DOHH2 (cell line): ENCODE data around the gene AKAP13.

Experiments
- EZH2phosphoT487 ChIP-seq: fragments of 200-600 bp; sonication (generic); IDR thresholded peaks from 2 replicates; pipeline ENCODE4 v1.6.1; 2017; ENCODE audit warnings: borderline replicate concordance, mild to moderate bottlenecking, antibody characterized with exemption, low read length, moderate library complexity, mixed read lengths
- TF ChIP-seq, protein P1 (sequence below): fragments of 200-600 bp; sonication (generic); IDR thresholded peaks from one replicate; pipeline ENCODE4 v1.5.1; 2014; ENCODE audit warnings: antibody characterized with exemption, mild to moderate bottlenecking, low read depth, low read length; ENCODE audit not compliant: poor library complexity, severe bottlenecking

- TF ChIP-seq, protein P1, sequence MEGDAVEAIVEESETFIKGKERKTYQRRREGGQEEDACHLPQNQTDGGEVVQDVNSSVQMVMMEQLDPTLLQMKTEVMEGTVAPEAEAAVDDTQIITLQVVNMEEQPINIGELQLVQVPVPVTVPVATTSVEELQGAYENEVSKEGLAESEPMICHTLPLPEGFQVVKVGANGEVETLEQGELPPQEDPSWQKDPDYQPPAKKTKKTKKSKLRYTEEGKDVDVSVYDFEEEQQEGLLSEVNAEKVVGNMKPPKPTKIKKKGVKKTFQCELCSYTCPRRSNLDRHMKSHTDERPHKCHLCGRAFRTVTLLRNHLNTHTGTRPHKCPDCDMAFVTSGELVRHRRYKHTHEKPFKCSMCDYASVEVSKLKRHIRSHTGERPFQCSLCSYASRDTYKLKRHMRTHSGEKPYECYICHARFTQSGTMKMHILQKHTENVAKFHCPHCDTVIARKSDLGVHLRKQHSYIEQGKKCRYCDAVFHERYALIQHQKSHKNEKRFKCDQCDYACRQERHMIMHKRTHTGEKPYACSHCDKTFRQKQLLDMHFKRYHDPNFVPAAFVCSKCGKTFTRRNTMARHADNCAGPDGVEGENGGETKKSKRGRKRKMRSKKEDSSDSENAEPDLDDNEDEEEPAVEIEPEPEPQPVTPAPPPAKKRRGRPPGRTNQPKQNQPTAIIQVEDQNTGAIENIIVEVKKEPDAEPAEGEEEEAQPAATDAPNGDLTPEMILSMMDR: peak; percentile 47
- TF ChIP-seq EZH2phosphoT487: no peak
Observed at GRCh38 chr15:85454403-85454802, 74.0 kb downstream of the AKAP13 start.
